ENCODE data around the gene LEFTY1. TPM values are rescaled to one million over a fixed set of nuclear protein-coding genes. Genes with fewer than 3 reads are reported as not detected.

Gene LEFTY1
- total RNA-seq, 1 donor from 2014 or later: not detected

- no peak for DNase-seq (ENCODE audit: low read depth in 2 of 2)
Observed at GRCh38 chr1:225915538-225915991, 26.6 kb upstream of the LEFTY1 start.

GRCh38 chr1:225914947-225915346, 26.0 kb upstream of the LEFTY1 start:
- no peak for DNase-seq (ENCODE audit: low read depth in 2 of 2)

GRCh38 chr1:225914391-225914790, 25.4 kb upstream of the LEFTY1 start:
- no peak for DNase-seq (ENCODE audit: low read depth in 2 of 2)

GRCh38 chr1:225911191-225912130, 22.5 kb upstream of the LEFTY1 start:
- DNase-seq (ENCODE audit: low read depth in 2 of 2): peak; percentile 54 to 65

- no peak for DNase-seq (ENCODE audit: low read depth in 2 of 2)
Observed at GRCh38 chr1:225909477-225909876, 20.5 kb upstream of the LEFTY1 start.

GRCh38 chr1:225908773-225909172, 19.8 kb upstream of the LEFTY1 start:
- no peak for DNase-seq (ENCODE audit: low read depth in 2 of 2)

- no peak for DNase-seq (ENCODE audit: low read depth in 2 of 2)
Observed at GRCh38 chr1:225908013-225908640, 19.2 kb upstream of the LEFTY1 start.

GRCh38 chr1:225907341-225907740, 18.4 kb upstream of the LEFTY1 start:
- DNase-seq (ENCODE audit: low read depth in 2 of 2): no peak

GRCh38 chr1:225906467-225906866, 17.5 kb upstream of the LEFTY1 start:
- no peak for DNase-seq (ENCODE audit: low read depth in 2 of 2)

- no peak for DNase-seq (ENCODE audit: low read depth in 2 of 2)
Observed at GRCh38 chr1:225903623-225904022, 14.7 kb upstream of the LEFTY1 start.

GRCh38 chr1:225899044-225899925, 10.3 kb upstream of the LEFTY1 start:
- peak in 1 of 2 donors; percentile 15 for DNase-seq (ENCODE audit: low read depth in 2 of 2)

GRCh38 chr1:225897595-225898514, 8.9 kb upstream of the LEFTY1 start:
- no peak for DNase-seq (ENCODE audit: low read depth in 2 of 2)

- peak in 1 of 2 donors; percentile 31 for DNase-seq (ENCODE audit: low read depth in 2 of 2)
Observed at GRCh38 chr1:225896937-225897549, 8.1 kb upstream of the LEFTY1 start.

GRCh38 chr1:225896494-225896893, 7.5 kb upstream of the LEFTY1 start:
- DNase-seq (ENCODE audit: low read depth in 2 of 2): no peak

- DNase-seq (ENCODE audit: low read depth in 2 of 2): no peak
Observed at GRCh38 chr1:225892307-225892706, 3.4 kb upstream of the LEFTY1 start.

- no peak for DNase-seq (ENCODE audit: low read depth in 2 of 2)
Observed at GRCh38 chr1:225891229-225891972, 2.5 kb upstream of the LEFTY1 start.

- DNase-seq (ENCODE audit: low read depth in 2 of 2): no peak
Observed at GRCh38 chr1:225890346-225891228, 1.6 kb upstream of the LEFTY1 start.

- DNase-seq (ENCODE audit: low read depth in 2 of 2): no peak
Observed at GRCh38 chr1:225889743-225890142, 797 bp upstream of the LEFTY1 start.
